Measurements from ENCODE around the gene FKBP8. TPM values are rescaled to one million over a fixed set of nuclear protein-coding genes. Genes with fewer than 3 reads are reported as not detected.

Gene FKBP8
- total RNA-seq, 5 donors from 2014 or later (not counting 1 experiment from before 2014, with no cell fraction given), result 158 to 282 (median 244) TPM

DNA sequence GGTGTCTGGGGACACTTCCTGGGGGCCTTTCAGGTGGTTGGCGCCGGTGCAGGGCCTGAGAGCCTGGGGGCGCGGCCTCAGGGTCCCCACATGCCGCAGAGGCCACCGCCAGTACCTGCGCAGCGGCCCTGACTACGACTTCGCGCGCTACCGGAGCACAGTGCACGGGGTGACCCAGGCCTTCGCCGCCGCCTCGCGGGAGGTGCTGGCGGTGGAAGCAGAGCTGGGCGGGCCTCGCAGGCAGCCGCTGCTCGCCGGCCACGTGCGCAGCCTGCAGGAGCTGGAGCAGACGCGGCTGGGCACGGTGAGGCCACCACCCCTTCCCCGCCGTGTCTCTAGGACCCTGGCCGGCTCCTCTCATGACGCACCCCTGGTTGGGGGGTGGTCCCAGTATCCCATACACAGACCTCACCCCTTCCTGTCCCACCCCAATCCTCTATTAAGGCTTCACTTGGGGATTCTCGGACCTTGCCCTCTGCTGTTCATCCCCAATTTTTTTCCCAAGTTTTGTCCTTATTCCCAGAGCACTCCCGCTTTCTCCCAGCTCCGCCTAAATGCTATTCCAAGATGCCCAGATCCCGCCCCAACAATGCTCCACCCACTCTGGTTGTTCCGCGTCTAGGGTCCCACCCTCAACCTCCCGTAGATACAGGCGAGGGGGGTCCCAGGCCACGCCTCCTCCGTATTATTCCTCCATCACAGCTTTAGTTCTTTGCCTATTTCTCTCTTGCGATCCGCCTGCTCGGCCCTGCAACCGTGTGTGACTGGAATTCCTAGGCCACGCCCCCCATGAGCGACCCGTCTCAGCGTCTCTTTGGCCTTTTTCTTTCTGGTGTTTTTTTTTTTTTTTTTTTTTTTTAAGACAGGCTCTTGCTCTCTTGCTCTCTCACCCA, 46.3 kb upstream of the FKBP8 start:
- Histone ChIP-seq H3K4me1 (ENCODE audit: control insufficient read depth in 1 of 2, extremely low read depth in 1 of 2, insufficient read depth in 2 of 2, low read length in 2 of 2) (peaks cover 16 to 53% of the 10 kb centered on the region in 2 experiments), H3K27ac (ENCODE audit: low read length) (peak overlapping the region; percentile 93)
- POLR2A ChIA-PET, result interaction anchor here (0.6 to 1.4 kb wide), 7 partner anchors 12 to 941 kb away, joined by 3 to 14 read pairs (median 5); partner anchors contain the start of gene KXD1 (in 1 of the 2)

DNA sequence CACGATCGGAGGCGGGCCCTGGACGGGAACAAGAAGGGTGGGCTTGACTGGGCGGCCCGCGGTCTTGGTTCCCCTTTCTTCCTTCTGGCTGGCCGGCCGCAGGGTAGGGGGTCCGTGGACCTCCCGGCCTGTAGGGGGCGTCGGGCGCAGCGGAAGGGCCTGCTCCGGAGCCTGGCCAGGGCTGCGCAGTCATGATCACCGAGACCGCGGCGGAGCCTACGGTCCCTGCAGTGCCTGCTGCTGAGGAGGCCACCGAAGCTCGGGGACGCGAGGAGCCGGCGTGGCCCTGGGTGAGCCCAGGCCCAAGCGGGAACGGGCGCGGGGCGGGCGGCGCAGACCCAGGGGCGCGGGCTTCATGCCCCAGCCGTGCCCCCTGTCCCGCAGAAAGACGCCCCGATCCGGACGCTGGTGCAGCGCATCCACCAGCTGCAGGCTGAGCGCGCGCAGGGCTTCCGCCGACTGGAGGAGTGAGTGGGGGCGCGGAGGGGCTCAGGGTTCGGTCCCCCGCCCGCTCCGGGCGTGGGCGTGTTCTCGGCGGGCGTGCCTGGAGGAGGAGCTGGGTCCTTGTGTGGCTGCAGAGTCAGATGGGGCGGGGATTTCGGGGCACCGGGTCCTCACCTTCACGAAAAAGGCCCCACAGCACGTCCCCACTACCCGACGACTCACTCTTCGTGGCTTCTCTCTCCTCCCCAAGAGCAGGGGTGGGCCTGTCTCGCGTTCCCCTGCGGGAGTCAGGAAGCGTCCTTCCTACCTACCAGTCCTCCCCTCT, 45.4 kb upstream of the FKBP8 start, which contains the start of gene REX1BD:
Gene REX1BD, plus strand, starts transcription at position 188 of the 769 bp plus-strand sequence. Its CDS starts 4 bp downstream, at position 192.
- peak; percentile 81 to 85 (median 82) for ATAC-seq (replicated peaks in 1 of 4)
- Histone ChIP-seq H3K36me3 (ENCODE audit: control insufficient read depth in 2 of 2, extremely low read depth in 1 of 2, insufficient read depth in 1 of 2, low read length in 1 of 2) (peaks cover 8 to 12% of the 10 kb centered on the region in 2 donors), H3K9me3 (no peaks in the 10 kb centered on the region), H3K27ac (ENCODE audit: low read length) (peak within 1 kb of the TSS; percentile 93), H3K4me1 (ENCODE audit: control insufficient read depth in 1 of 2, extremely low read depth in 1 of 2, insufficient read depth in 2 of 2, low read length in 2 of 2) (peaks cover 16 to 46% of the 10 kb centered on the region in 2 experiments), H3K27me3 (replicated peaks in 1 of 2; ENCODE audit: control insufficient read depth in 2 of 2, extremely low read depth in 1 of 2, insufficient read depth in 2 of 2, low read length in 1 of 2) (no peaks in the 10 kb centered on the region), H3K4me3 (ENCODE audit: control insufficient read depth in 1 of 2, extremely low read depth in 1 of 2, low read length in 1 of 2) (peak within 1 kb of the TSS; percentile 77 to 78)
- H3K9me3 Mint-ChIP-seq, result no peaks in the 10 kb centered on the region
- peaks cover 3% of the 10 kb centered on the region for H3K36me3 Mint-ChIP-seq
- under 1% methylated on average over 72 of the region's 72 CpGs for WGBS (ENCODE audit: insufficient coverage)
- peak within 1 kb of the TSS; percentile 93 to 95 for H3K27ac Mint-ChIP-seq
- peaks cover 35 to 46% (median 37%) of the 10 kb centered on the region in 3 donors for H3K4me1 Mint-ChIP-seq
- no peaks in the 10 kb centered on the region for H3K27me3 Mint-ChIP-seq
- CTCF ChIA-PET, result interaction anchor here (0.6 to 3.2 kb wide), 6 partner anchors 17 to 260 kb away, joined by 3 to 24 read pairs (median 9); partner anchors contain the start of genes ELL (in 1 of the 2), KXD1 (in 1 of the 2) and UBA52 (in 1 of the 2)
- POLR2A ChIA-PET, result interaction anchor here (0.9 to 1.4 kb wide), 4 partner anchors 12 to 93 kb away, joined by 3 to 5 read pairs (median 3); partner anchors contain the start of gene KXD1 (in 1 of the 2)
- H3K4me3 Mint-ChIP-seq, result peak within 1 kb of the TSS; percentile 79 to 88 (median 80)
- peak; percentile 73 to 91 (median 86) for DNase-seq

More for the DNA sequence above, 46.3 kb upstream of the FKBP8 start:
- peak overlapping the region; percentile 89 for H3K27ac Mint-ChIP-seq
- 12% methylated on average over 43 of the region's 52 CpGs for WGBS (ENCODE audit: insufficient coverage)
- peak overlapping the region; percentile 77 to 78 for H3K4me3 ChIP-seq (ENCODE audit: control insufficient read depth in 1 of 2, extremely low read depth in 1 of 2, low read length in 1 of 2)
- H3K9me3 Mint-ChIP-seq, result no peaks in the 10 kb centered on the region
- peak overlapping the region; percentile 79 to 88 (median 80) for H3K4me3 Mint-ChIP-seq
- H3K36me3 Mint-ChIP-seq, result peaks cover 3% of the 10 kb centered on the region
- H3K27me3 Mint-ChIP-seq, result no peaks in the 10 kb centered on the region
- CTCF ChIA-PET, result interaction anchor here (0.6 to 3.2 kb wide), 6 partner anchors 18 to 260 kb away, joined by 3 to 24 read pairs (median 9); partner anchors contain the start of genes ELL (in 1 of the 2), KXD1 (in 1 of the 2) and UBA52 (in 1 of the 2)
- H3K36me3 ChIP-seq (ENCODE audit: control insufficient read depth in 2 of 2, extremely low read depth in 1 of 2, insufficient read depth in 1 of 2, low read length in 1 of 2), result peaks cover 8 to 12% of the 10 kb centered on the region in 2 donors
- peaks cover 0 to 2% of the 10 kb centered on the region in 2 experiments for H3K27me3 ChIP-seq (replicated peaks in 1 of 2; ENCODE audit: control insufficient read depth in 2 of 2, extremely low read depth in 1 of 2, insufficient read depth in 2 of 2, low read length in 1 of 2)
- H3K4me1 Mint-ChIP-seq, result peaks cover 37 to 48% (median 38%) of the 10 kb centered on the region in 3 donors
- peak; percentile 59 to 61 (median 60) for ATAC-seq (replicated peaks in 1 of 4)
- no peaks in the 10 kb centered on the region for H3K9me3 ChIP-seq
- DNase-seq, result peak in 32 of 35 experiments; percentile 51 to 86 (median 67)

DNA sequence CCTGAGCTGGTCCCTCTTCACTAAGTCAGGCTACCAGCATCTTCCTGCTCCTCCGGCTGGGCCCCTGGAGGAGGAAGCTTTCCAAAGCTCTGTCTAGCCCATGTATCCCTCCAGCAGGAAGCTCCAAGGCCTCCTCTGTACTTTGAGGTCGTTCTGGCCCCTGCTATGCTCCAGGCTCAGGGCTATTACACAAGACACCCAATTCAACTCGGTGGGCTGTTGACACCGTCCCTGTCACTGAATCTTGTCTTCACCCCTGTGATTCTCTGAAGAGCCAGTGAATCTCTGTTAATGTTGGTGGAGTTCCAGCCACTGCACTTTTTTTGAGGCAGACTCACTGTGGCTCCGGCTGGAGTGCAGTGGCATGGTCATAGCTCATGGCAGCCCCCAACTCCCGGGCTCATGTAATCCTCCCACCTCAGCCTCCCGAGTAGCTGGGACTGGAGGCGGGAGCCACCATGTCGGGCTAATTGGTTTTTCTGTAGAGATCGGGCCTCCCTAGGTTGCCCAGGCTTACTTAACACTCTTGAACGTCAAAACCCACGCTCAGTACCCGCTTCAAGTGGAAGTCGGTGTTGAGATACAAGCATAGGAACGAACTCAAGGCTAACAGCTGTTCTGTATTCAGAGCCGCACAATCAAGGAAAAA, 44.7 kb upstream of the FKBP8 start:
- Histone ChIP-seq H3K36me3 (ENCODE audit: control insufficient read depth in 2 of 2, extremely low read depth in 1 of 2, insufficient read depth in 1 of 2, low read length in 1 of 2) (peaks cover 8 to 12% of the 10 kb centered on the region in 2 donors), H3K27ac (ENCODE audit: low read length) (peak overlapping the region; percentile 75), H3K4me3 (ENCODE audit: control insufficient read depth in 1 of 2, extremely low read depth in 1 of 2, low read length in 1 of 2) (peak overlapping the region; percentile 77 to 78), H3K4me1 (ENCODE audit: control insufficient read depth in 1 of 2, extremely low read depth in 1 of 2, insufficient read depth in 2 of 2, low read length in 2 of 2) (peaks cover 16 to 42% of the 10 kb centered on the region in 2 experiments), H3K9me3 (no peaks in the 10 kb centered on the region), H3K27me3 (replicated peaks in 1 of 2; ENCODE audit: control insufficient read depth in 2 of 2, extremely low read depth in 1 of 2, insufficient read depth in 2 of 2, low read length in 1 of 2) (no peaks in the 10 kb centered on the region)
- Mint-ChIP-seq H3K27ac (peak overlapping the region; percentile 93 to 95), H3K9me3 (no peaks in the 10 kb centered on the region), H3K4me3 (peak overlapping the region; percentile 79 to 88 (median 80)), H3K36me3 (peaks cover 3% of the 10 kb centered on the region), H3K27me3 (no peaks in the 10 kb centered on the region), H3K4me1 (peaks cover 33 to 43% (median 35%) of the 10 kb centered on the region in 3 donors)
- ChIA-PET POLR2A (interaction anchor here in 1 of 2 donors (1.0 kb wide), 1 partner anchor 66 kb away, joined by 3 read pairs; the partner anchor contains the start of gene ELL), CTCF (interaction anchor here in 1 of 2 donors (1.2 to 3.2 kb wide), 3 partner anchors 16 to 68 kb away, joined by 4 to 24 read pairs (median 13); partner anchors contain the start of genes KXD1 and UBA52)
- WGBS (ENCODE audit: insufficient coverage), result 17% methylated on average over 9 of the region's 16 CpGs
- DNase-seq, result no peak
- ATAC-seq (replicated peaks in 1 of 4), result peak in 2 of 4 experiments; percentile 3 to 13

DNA sequence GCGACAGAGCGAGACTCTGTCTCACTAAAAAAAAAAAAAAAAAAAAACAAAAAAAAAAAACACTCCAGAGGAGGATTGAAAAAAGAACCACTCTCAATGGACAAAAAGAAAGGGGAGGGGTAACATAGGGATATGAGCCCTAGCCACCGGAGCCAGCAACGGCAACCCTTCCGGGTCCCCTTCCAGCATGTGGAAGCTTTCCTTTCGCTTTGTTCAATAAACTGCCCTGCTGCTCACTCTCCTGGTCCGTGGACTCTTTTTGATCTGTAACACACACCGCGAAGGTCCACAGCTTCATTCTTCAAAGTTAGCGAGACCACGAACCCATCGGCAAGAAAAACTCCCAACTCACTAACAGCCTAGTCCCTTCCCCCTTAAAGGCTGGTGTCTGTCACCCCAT, 44.2 kb upstream of the FKBP8 start:
- 80% methylated on average over 10 of the region's 12 CpGs for WGBS (ENCODE audit: insufficient coverage)

DNA sequence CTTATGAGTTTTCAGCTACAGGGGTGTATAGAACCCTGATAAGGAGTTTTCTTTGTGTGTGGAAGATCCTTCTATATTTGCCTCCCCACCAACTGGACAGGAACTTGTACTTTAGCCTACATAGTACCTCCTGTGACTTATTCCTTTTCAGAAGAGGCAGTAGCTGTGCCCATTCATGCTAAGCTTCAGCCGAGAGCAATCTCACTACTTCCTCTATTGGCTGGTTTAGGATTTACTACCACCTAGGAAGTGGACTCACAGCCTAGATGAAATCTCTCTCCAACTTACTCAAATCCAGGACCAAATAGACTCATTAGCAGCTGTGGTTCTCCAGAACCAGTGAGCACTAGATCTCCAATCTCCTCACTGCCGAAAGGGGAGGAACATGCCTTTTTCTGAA, 42.9 kb upstream of the FKBP8 start:
- Histone ChIP-seq H3K27ac (ENCODE audit: low read length) (no peak overlapping the region), H3K4me1 (ENCODE audit: control insufficient read depth in 1 of 2, extremely low read depth in 1 of 2, insufficient read depth in 2 of 2, low read length in 2 of 2) (peaks cover 16 to 42% of the 10 kb centered on the region in 2 experiments), H3K36me3 (ENCODE audit: control insufficient read depth in 2 of 2, extremely low read depth in 1 of 2, insufficient read depth in 1 of 2, low read length in 1 of 2) (peaks cover 0 to 9% of the 10 kb centered on the region in 2 donors), H3K9me3 (no peaks in the 10 kb centered on the region), H3K27me3 (replicated peaks in 1 of 2; ENCODE audit: control insufficient read depth in 2 of 2, extremely low read depth in 1 of 2, insufficient read depth in 2 of 2, low read length in 1 of 2) (no peaks in the 10 kb centered on the region), H3K4me3 (ENCODE audit: control insufficient read depth in 1 of 2, extremely low read depth in 1 of 2, low read length in 1 of 2) (no peak overlapping the region)
- no peaks in the 10 kb centered on the region for H3K27me3 Mint-ChIP-seq
- H3K9me3 Mint-ChIP-seq, result no peaks in the 10 kb centered on the region
- DNase-seq, result no peak
- CTCF ChIA-PET, result interaction anchor here in 1 of 2 donors (0.6 kb wide), 3 partner anchors 55 to 175 kb away, joined by 3 to 5 read pairs (median 3); no protein-coding TSS in a partner anchor
- no peak for ATAC-seq (replicated peaks in 1 of 4)
- peaks cover 33 to 43% (median 35%) of the 10 kb centered on the region in 3 donors for H3K4me1 Mint-ChIP-seq
- WGBS (ENCODE audit: insufficient coverage), result no CpG with 5 or more reads among the region's 2 CpGs
- peak overlapping the region in 1 of 3 donors; percentile 28 for H3K4me3 Mint-ChIP-seq
- H3K36me3 Mint-ChIP-seq, result peaks cover 3% of the 10 kb centered on the region
- H3K27ac Mint-ChIP-seq, result peak overlapping the region in 1 of 2 donors; percentile 6
- POLR2A ChIA-PET, result no interaction called here

More for the DNA sequence above, 44.2 kb upstream of the FKBP8 start:
- Histone ChIP-seq H3K4me1 (ENCODE audit: control insufficient read depth in 1 of 2, extremely low read depth in 1 of 2, insufficient read depth in 2 of 2, low read length in 2 of 2) (peaks cover 16 to 42% of the 10 kb centered on the region in 2 experiments), H3K27ac (ENCODE audit: low read length) (peak overlapping the region; percentile 75), H3K36me3 (ENCODE audit: control insufficient read depth in 2 of 2, extremely low read depth in 1 of 2, insufficient read depth in 1 of 2, low read length in 1 of 2) (peaks cover 8 to 12% of the 10 kb centered on the region in 2 donors), H3K4me3 (ENCODE audit: control insufficient read depth in 1 of 2, extremely low read depth in 1 of 2, low read length in 1 of 2) (peak overlapping the region; percentile 77 to 78), H3K9me3 (no peaks in the 10 kb centered on the region), H3K27me3 (replicated peaks in 1 of 2; ENCODE audit: control insufficient read depth in 2 of 2, extremely low read depth in 1 of 2, insufficient read depth in 2 of 2, low read length in 1 of 2) (no peaks in the 10 kb centered on the region)
- DNase-seq (no peak), ATAC-seq (replicated peaks in 1 of 4) (no peak)
- Mint-ChIP-seq H3K4me3 (peak overlapping the region; percentile 28 to 80 (median 46)), H3K27ac (peak overlapping the region; percentile 93 to 95), H3K4me1 (peaks cover 33 to 43% (median 35%) of the 10 kb centered on the region in 3 donors), H3K36me3 (peaks cover 3% of the 10 kb centered on the region), H3K9me3 (no peaks in the 10 kb centered on the region), H3K27me3 (no peaks in the 10 kb centered on the region)
- ChIA-PET CTCF (interaction anchor here in 1 of 2 donors (0.6 to 3.2 kb wide), 3 partner anchors 16 to 89 kb away, joined by 3 to 24 read pairs (median 4); partner anchors contain the start of gene UBA52), POLR2A (interaction anchor here in 1 of 2 donors (1.0 kb wide), 1 partner anchor 66 kb away, joined by 3 read pairs; the partner anchor contains the start of gene ELL)

Data from T-cell (primary cell).